Activated CD4-positive, alpha-beta T cell treated with anti-CD3 and anti-CD28 coated beads, Interleukin-2, amount 50 U/mL, for 4 hours (primary cell): ENCODE measurements around the gene CD300LB.
"Not testable (repeated sequence)": the region's sequence is repeated elsewhere in the genome, so short reads cannot be mapped to it uniquely, and the experiment has no call there.

ENCODE experiments used
- DNase-seq, 2 experiments: peaks; one replicate each; pipeline ENCODE4 v3.0.0-alpha.2; 2020

CD300LB gene

GRCh38 chr17:74488276-74488675 lies 43.0 kb downstream of the CD300LB start:
- DNase-seq: not testable (repeated sequence)

GRCh38 chr17:74485841-74486240 lies 45.4 kb downstream of the CD300LB start:
- no peak for DNase-seq

GRCh38 chr17:74485022-74485743 lies 46.1 kb downstream of the CD300LB start:
- DNase-seq: no peak

- DNase-seq: no peak
Measured at GRCh38 chr17:74484066-74484465, 47.2 kb downstream of the CD300LB start.

GRCh38 chr17:74481621-74482020 lies 49.7 kb downstream of the CD300LB start:
- DNase-seq: no peak

GRCh38 chr17:74480290-74480689 lies 51.0 kb downstream of the CD300LB start:
- DNase-seq: no peak

GRCh38 chr17:74478420-74479100 lies 52.7 kb downstream of the CD300LB start:
- DNase-seq: no peak

- DNase-seq: no peak
Measured at GRCh38 chr17:74477411-74477810, 53.9 kb downstream of the CD300LB start.

- DNase-seq: no peak
Measured at GRCh38 chr17:74475189-74475588, 56.1 kb downstream of the CD300LB start.

- no peak for DNase-seq
Measured at GRCh38 chr17:74474043-74474792, 57.1 kb downstream of the CD300LB start.

GRCh38 chr17:74473294-74473693 lies 58.0 kb downstream of the CD300LB start:
- DNase-seq: no peak

- DNase-seq: no peak
Measured at GRCh38 chr17:74472890-74473289, 58.4 kb downstream of the CD300LB start.

- DNase-seq: no peak
Measured at GRCh38 chr17:74471341-74471740, 59.9 kb downstream of the CD300LB start.
